HepG2 (cell line): ENCODE data around the gene DNMT3A. TPM values are rescaled to one million over a fixed set of nuclear protein-coding genes. Genes with fewer than 3 reads are reported as not detected.
A peak's percentile ranks its signal among the peaks of the same experiment; 100 is the strongest.

Experiments
- ATAC-seq: fragments of 200-7000 bp; cut with Tn5 transposase; 3 replicates; pipeline ENCODE4 v1.9.1; 2020; ENCODE audit warnings: mild to moderate bottlenecking, moderate library complexity
- BruUV-seq: library from RNA; stranded (reverse); fragments of 400-500 nt; replicated peaks from 2 replicates; lab custom pipeline; 2021; lab: Mats Ljungman, UMichigan
- CTCF ChIA-PET: fragments of 300-600 bp; formaldehyde crosslinking; extraction: SDS; loops from one replicate; lab custom pipeline; 2021; ENCODE audit warnings: low total read pairs, inconsistent platforms, low intra/inter-chr PET ratio; lab: Yijun Ruan, JAX
- POLR2A ChIA-PET: fragments of 350-600 bp; sonication (Branson Sonifier 250); formaldehyde crosslinking; loops from one replicate; lab custom pipeline; 2020; ENCODE audit warnings: antibody characterized with exemption, inconsistent platforms; lab: Yijun Ruan, JAX
- DNase-seq: peaks from one replicate; pipeline ENCODE4 v3.0.0-alpha.2; 2015; ENCODE audit warnings: low spot score
- FAIRE-seq: peaks from 3 replicates; lab custom pipeline; 2011; peaks lifted over from hg19 to GRCh38; lab: Jason Lieb, UNC
- H2AFZ ChIP-seq: one replicate; pipeline ENCODE4 v1.6.1; 2011; ENCODE audit warnings: low read length, inconsistent platforms
- H3K27ac ChIP-seq: fragments of 300-600 bp; 3 replicates; pipeline ENCODE4 v1.8.0; 2011; ENCODE audit warnings: mixed run types, mild to moderate bottlenecking, mixed read lengths, low read length, inconsistent platforms; ENCODE audit not compliant: insufficient read depth; ENCODE audit errors: extremely low read length
- H3K27me3 ChIP-seq, 2 experiments: fragments of 200-600 bp in 1 of 2; 2 replicates in 1 of 2; 3 replicates in 1 of 2; pipeline versions ENCODE4 v1.6.0 to v1.8.0; 2011; ENCODE audit warnings: low read length in 2 of 2, mild to moderate bottlenecking in 2 of 2, moderate library complexity in 2 of 2, inconsistent platforms in 1 of 2; ENCODE audit not compliant: insufficient read depth in 2 of 2, control insufficient read depth in 1 of 2
- H3K36me3 ChIP-seq, 2 experiments: fragments of 200-600 bp in 1 of 2; replicated peaks in 1 of 2; 2 replicates in 1 of 2; 3 replicates in 1 of 2; pipeline versions ENCODE4 v1.5.1 to v1.8.0; 2011; ENCODE audit warnings: low read length in 2 of 2, inconsistent platforms in 1 of 2; ENCODE audit not compliant: insufficient read depth in 2 of 2, control insufficient read depth in 1 of 2
- H3K4me1 ChIP-seq: 2 replicates; pipeline ENCODE4 v1.5.1; 2012; ENCODE audit warnings: low read length, inconsistent platforms; ENCODE audit not compliant: insufficient read depth
- H3K4me2 ChIP-seq: 2 replicates; pipeline ENCODE4 v1.6.0; 2011; ENCODE audit warnings: low read depth, low read length, inconsistent platforms
- H3K4me3 ChIP-seq, 3 experiments: fragments of 200-600 bp in 1 of 3; sonication (generic), shearing (Covaris generic) in 1 of 3; replicated peaks in 1 of 3; 2 replicates each; pipeline ENCODE4 v1.5.1; 2011 to 2016; ENCODE audit warnings: low read length in 3 of 3, inconsistent platforms in 2 of 3, low read depth in 2 of 3, mild to moderate bottlenecking in 2 of 3, control low read depth in 1 of 3, mixed read lengths in 1 of 3; ENCODE audit not compliant: insufficient read depth in 1 of 3
- H3K79me2 ChIP-seq: one replicate; pipeline ENCODE4 v1.6.1; 2011; ENCODE audit warnings: low read length, inconsistent platforms; ENCODE audit not compliant: insufficient read depth
- H3K9ac ChIP-seq: 2 replicates; pipeline ENCODE4 v1.6.0; 2011; ENCODE audit warnings: mild to moderate bottlenecking, low read depth, low read length, inconsistent platforms; ENCODE audit not compliant: insufficient read depth
- H3K9me3 ChIP-seq: 2 replicates; pipeline ENCODE4 v1.5.1; 2012; ENCODE audit warnings: mild to moderate bottlenecking, low read length
- H4K20me1 ChIP-seq: 2 replicates; pipeline ENCODE4 v1.6.0; 2011; ENCODE audit warnings: inconsistent platforms, mild to moderate bottlenecking, low read length, moderate library complexity; ENCODE audit not compliant: insufficient read depth
- FOXJ3 ChIP-seq: sonication (generic); formaldehyde crosslinking; IDR thresholded peaks from 2 replicates; pipeline ENCODE4 v1.4.0; 2020; ENCODE audit warnings: missing genetic modification reagents, mild to moderate bottlenecking, borderline replicate concordance
- KDM5B ChIP-seq: sonication (generic); formaldehyde crosslinking; IDR thresholded peaks from 2 replicates; pipeline ENCODE4 v1.4.0; 2020; ENCODE audit warnings: missing genetic modification reagents, mild to moderate bottlenecking, borderline replicate concordance
- MAZ ChIP-seq, 2 experiments: sonication (generic) in 1 of 2; formaldehyde crosslinking in 1 of 2; IDR thresholded peaks; 2 replicates each; pipeline versions ENCODE4 v1.5.0 to v1.6.1; 2012 to 2020; ENCODE audit warnings: low read depth in 2 of 2, mild to moderate bottlenecking in 2 of 2, borderline replicate concordance in 1 of 2, improper control_type of control experiment in 1 of 2, low read length in 1 of 2, missing genetic modification reagents in 1 of 2, moderate library complexity in 1 of 2
- RAD21 ChIP-seq: fragments of 450-650 bp; formaldehyde crosslinking; IDR thresholded peaks from 2 replicates; pipeline ENCODE4 v1.5.0; 2020; ENCODE audit warnings: mild to moderate bottlenecking
- RNF219 ChIP-seq: sonication (generic); formaldehyde crosslinking; IDR thresholded peaks from 2 replicates; pipeline ENCODE4 v1.5.0; 2020; ENCODE audit warnings: mild to moderate bottlenecking, missing genetic modification reagents
- SKI ChIP-seq: fragments of 450-650 bp; IDR thresholded peaks from one replicate; pipeline ENCODE4 v1.6.1; 2018; ENCODE audit warnings: mild to moderate bottlenecking; ENCODE audit not compliant: partially characterized antibody
- SP1 ChIP-seq, 2 experiments: fragments of 450-650 bp in 1 of 2; sonication (generic) in 1 of 2; formaldehyde crosslinking in 1 of 2; IDR thresholded peaks; 2 replicates each; pipeline versions ENCODE4 v1.4.0 to v1.6.1; 2016 to 2020; ENCODE audit warnings: missing genetic modification reagents in 1 of 2
- ZNF205 ChIP-seq: IDR thresholded peaks from 2 replicates; pipeline ENCODE4 v1.6.1; 2018; ENCODE audit warnings: missing biosample characterization, missing genetic modification reagents
- ZNF281 ChIP-seq: sonication (generic); formaldehyde crosslinking; IDR thresholded peaks from 2 replicates; pipeline ENCODE4 v1.4.0; 2020; ENCODE audit warnings: missing genetic modification reagents, borderline replicate concordance
- ZNF430 ChIP-seq: sonication (generic); formaldehyde crosslinking; IDR thresholded peaks from 2 replicates; pipeline ENCODE4 v1.9.0; 2021; ENCODE audit warnings: mild to moderate bottlenecking, missing genetic modification reagents
- ZNF546 ChIP-seq: sonication (generic); formaldehyde crosslinking; conservative IDR thresholded peaks from 2 replicates; pipeline ENCODE4 v1.8.1; 2023; ENCODE audit warnings: mild to moderate bottlenecking, missing genetic modification reagents
- ZNF720 ChIP-seq: sonication (generic); formaldehyde crosslinking; IDR thresholded peaks from 2 replicates; pipeline ENCODE4 v1.4.0; 2020; ENCODE audit warnings: missing genetic modification reagents
- WGBS: methylation state at CpG from one replicate; pipeline ENCODE4 v1.1.6; 2017; ENCODE audit warnings: low lambda C conversion rate; 5-methylcytosine and 5-hydroxymethylcytosine counted together
- in situ Hi-C: cut with HindIII; loops from 2 replicates; pipeline ENCODE4 v1.10.0; 2017; ENCODE audit warnings: low pct_unique_long_range_greater_than_20kb; ENCODE audit not compliant: extremely low pct_ligation_motif_present
- intact Hi-C: fragments of 100-400 bp; cut with micrococcal nuclease; formaldehyde crosslinking; loops from one replicate; pipeline ENCODE4 v1.10.0; 2022; ENCODE audit not compliant: unreplicated experiment
- polyA plus RNA-seq, 8 experiments: library from polyadenylated mRNA; depleted of rRNA in 3 of 8; stranded (reverse) in 7 of 8; unstranded in 1 of 8; fragments of >200 nt; fragmentation: Illumina TruSeq in 4 of 8; extraction: Trizol in 4 of 8; gene quantifications; 2 replicates each; pipeline versions ENCODE4 v1.2.1 to v1.2.3, GENCODE V29; 2011 to 2016; ENCODE audit warnings: low read depth in 4 of 8, missing spikeins in 1 of 8, mixed read lengths in 1 of 8; ENCODE audit not compliant: insufficient read depth in 1 of 8
- total RNA-seq, 5 experiments: library from RNA; depleted of rRNA; stranded (reverse); fragments of >200 nt; fragmentation: Illumina TruSeq; extraction: Trizol; gene quantifications; 2 replicates each; pipeline ENCODE4 v1.2.3, GENCODE V29; 2016; ENCODE audit warnings: low read depth in 1 of 5
- TF ChIP-seq, protein P1 (sequence below): IDR thresholded peaks from 2 replicates; pipeline ENCODE4 v1.6.1; 2016; ENCODE audit warnings: control low read depth
- TF ChIP-seq, protein P2 (sequence below): sonication (generic); formaldehyde crosslinking; IDR thresholded peaks from 2 replicates; pipeline ENCODE4 v1.4.0; 2020; ENCODE audit warnings: missing genetic modification reagents

Gene DNMT3A
- total and polyA plus RNA-seq, 2 of the 13 experiments (the other 11 are each of a cell fraction or from before 2014, with no cell fraction given) = 14.7 to 29.1 TPM

DNA sequence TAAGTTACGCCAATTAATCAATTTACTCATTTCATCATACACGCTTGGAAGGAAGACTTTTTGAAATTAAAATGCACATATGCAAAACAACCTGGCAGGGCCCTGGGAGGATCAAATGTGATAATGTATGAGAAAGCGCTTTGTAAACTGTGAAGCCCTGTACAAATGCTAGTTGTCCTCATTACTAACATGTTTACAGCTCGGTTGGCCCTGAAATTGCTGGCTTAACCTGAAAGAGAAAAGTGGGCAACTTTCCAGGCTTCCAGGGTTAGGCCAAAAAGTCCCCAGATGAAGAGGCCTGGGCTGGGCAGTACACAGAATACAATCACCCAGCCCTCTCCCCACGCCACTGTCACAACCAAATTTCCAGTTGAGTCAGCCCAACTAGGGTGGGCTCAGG is 60.2 kb downstream of the DNMT3A start (continued):
- TF ChIP-seq KDM5B (CRISPR knock-in tag) = no peak
- TF ChIP-seq ZNF546 (CRISPR knock-in tag) = no peak
- no peak for TF ChIP-seq RAD21 (CRISPR knock-in tag)
- no peak for TF ChIP-seq ZNF430
- TF ChIP-seq ZNF720 = no peak
- no peak for TF ChIP-seq SKI
- TF ChIP-seq SP1 (IDR thresholded peaks at IDR 0.05) = no peak
- TF ChIP-seq SP1 (CRISPR knock-in tag; IDR thresholded peaks at IDR 0.05) = no peak
- TF ChIP-seq, protein P1, sequence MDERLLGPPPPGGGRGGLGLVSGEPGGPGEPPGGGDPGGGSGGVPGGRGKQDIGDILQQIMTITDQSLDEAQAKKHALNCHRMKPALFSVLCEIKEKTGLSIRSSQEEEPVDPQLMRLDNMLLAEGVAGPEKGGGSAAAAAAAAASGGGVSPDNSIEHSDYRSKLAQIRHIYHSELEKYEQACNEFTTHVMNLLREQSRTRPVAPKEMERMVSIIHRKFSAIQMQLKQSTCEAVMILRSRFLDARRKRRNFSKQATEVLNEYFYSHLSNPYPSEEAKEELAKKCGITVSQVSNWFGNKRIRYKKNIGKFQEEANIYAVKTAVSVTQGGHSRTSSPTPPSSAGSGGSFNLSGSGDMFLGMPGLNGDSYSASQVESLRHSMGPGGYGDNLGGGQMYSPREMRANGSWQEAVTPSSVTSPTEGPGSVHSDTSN (CRISPR knock-in tag) = no peak

GRCh38 chr2:25280051-25280687 is 61.6 kb downstream of the DNMT3A start:
- BruUV-seq = no TSS peak

More at GRCh38 chr2:25280051-25280687, 61.6 kb downstream of the DNMT3A start:
- Histone ChIP-seq H4K20me1 (no peaks in the 10 kb centered on the region), H2AFZ (no peak overlapping the region), H3K9me3 (no peaks in the 10 kb centered on the region), H3K4me1 (peaks cover 45% of the 10 kb centered on the region), H3K79me2 (no peaks in the 10 kb centered on the region), H3K27me3 (no peaks in the 10 kb centered on the region), H3K36me3 (no peaks in the 10 kb centered on the region), H3K4me2 (peak overlapping the region; percentile 36; the same call in 1 of the 2 replicates), H3K9ac (no peak overlapping the region), H3K27ac (no peak overlapping the region), H3K4me3 (no peak overlapping the region)
- peak; percentile 72 for FAIRE-seq
- peak; percentile 76 for ATAC-seq
- TF ChIP-seq MAZ (IDR thresholded peaks at IDR 0.05; ENCODE audit: borderline replicate concordance, low read depth, low read length) (no peak), MAZ (CRISPR knock-in tag; IDR thresholded peaks at IDR 0.05; ENCODE audit: low read depth) (0 out of 2 replicates have a peak, but pooled peaks have one; percentile 22), ZNF281 (CRISPR knock-in tag) (peak; percentile 51; the same call in 1 of the 2 replicates), FOXJ3 (no peak), RNF219 (CRISPR knock-in tag) (no peak), ZNF205 (CRISPR knock-in tag) (no peak)
- TF ChIP-seq, protein P2, sequence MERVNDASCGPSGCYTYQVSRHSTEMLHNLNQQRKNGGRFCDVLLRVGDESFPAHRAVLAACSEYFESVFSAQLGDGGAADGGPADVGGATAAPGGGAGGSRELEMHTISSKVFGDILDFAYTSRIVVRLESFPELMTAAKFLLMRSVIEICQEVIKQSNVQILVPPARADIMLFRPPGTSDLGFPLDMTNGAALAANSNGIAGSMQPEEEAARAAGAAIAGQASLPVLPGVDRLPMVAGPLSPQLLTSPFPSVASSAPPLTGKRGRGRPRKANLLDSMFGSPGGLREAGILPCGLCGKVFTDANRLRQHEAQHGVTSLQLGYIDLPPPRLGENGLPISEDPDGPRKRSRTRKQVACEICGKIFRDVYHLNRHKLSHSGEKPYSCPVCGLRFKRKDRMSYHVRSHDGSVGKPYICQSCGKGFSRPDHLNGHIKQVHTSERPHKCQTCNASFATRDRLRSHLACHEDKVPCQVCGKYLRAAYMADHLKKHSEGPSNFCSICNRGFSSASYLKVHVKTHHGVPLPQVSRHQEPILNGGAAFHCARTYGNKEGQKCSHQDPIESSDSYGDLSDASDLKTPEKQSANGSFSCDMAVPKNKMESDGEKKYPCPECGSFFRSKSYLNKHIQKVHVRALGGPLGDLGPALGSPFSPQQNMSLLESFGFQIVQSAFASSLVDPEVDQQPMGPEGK (CRISPR knock-in tag) = peak; percentile 62; the same call in 1 of the 2 replicates
- ChIA-PET POLR2A (interaction anchor here (1.5 kb wide), 1 partner anchor 28 kb away, joined by 6 read pairs; no protein-coding TSS in a partner anchor), CTCF (no interaction called here)
- DNase-seq = peak; percentile 65
- in situ Hi-C loops = no loop called here
- WGBS = 24% methylated on average over 10 of the region's 10 CpGs
- intact Hi-C loops = no loop called here
